Measurements from ENCODE around the gene STXBP1.

STXBP1 gene

GRCh38 chr9:127694890-127695720 is 83.0 kb downstream of the STXBP1 start:
- no peak for DNase-seq

- DNase-seq, result no peak
Measured at GRCh38 chr9:127697575-127697974, 85.5 kb downstream of the STXBP1 start.

- DNase-seq, result no peak
Measured at GRCh38 chr9:127698386-127698785, 86.3 kb downstream of the STXBP1 start.

GRCh38 chr9:127698985-127699670 is 87.1 kb downstream of the STXBP1 start:
- peak; percentile 99 for DNase-seq

GRCh38 chr9:127700140-127700539 is 88.1 kb downstream of the STXBP1 start:
- no peak for DNase-seq

GRCh38 chr9:127700594-127701255 is 88.6 kb downstream of the STXBP1 start:
- DNase-seq, result no peak

- DNase-seq, result no peak
Measured at GRCh38 chr9:127703289-127703946, 91.3 kb downstream of the STXBP1 start.

GRCh38 chr9:127705577-127706379 is 93.7 kb downstream of the STXBP1 start:
- DNase-seq, result no peak

GRCh38 chr9:127706836-127707241 is 94.8 kb downstream of the STXBP1 start, which contains the start of gene CFAP157:
TSS of gene CFAP157 (plus strand) at chr9:127706988. CDS start at chr9:127707032, 44 bp downstream.
- DNase-seq, result peak; percentile 76

GRCh38 chr9:127707766-127708165 is 95.7 kb downstream of the STXBP1 start:
- peak; percentile 83 for DNase-seq

- DNase-seq, result no peak
Measured at GRCh38 chr9:127708952-127709587, 97.0 kb downstream of the STXBP1 start.

GRCh38 chr9:127710204-127710783 is 98.2 kb downstream of the STXBP1 start:
- no peak for DNase-seq

GRCh38 chr9:127711226-127711701 is 99.2 kb downstream of the STXBP1 start:
- DNase-seq, result no peak

- DNase-seq, result no peak
Measured at GRCh38 chr9:127711831-127712274, 99.8 kb downstream of the STXBP1 start.

- no peak for DNase-seq
Measured at GRCh38 chr9:127712371-127712770, 100.3 kb downstream of the STXBP1 start.

- DNase-seq, result no peak
Measured at GRCh38 chr9:127712867-127713266, 100.8 kb downstream of the STXBP1 start.

GRCh38 chr9:127714020-127714750 is 102.1 kb downstream of the STXBP1 start:
- DNase-seq, result peak; percentile 42

GRCh38 chr9:127714951-127715469 is 102.9 kb downstream of the STXBP1 start:
- peak; percentile 53 for DNase-seq

GRCh38 chr9:127715470-127716337 is 103.6 kb downstream of the STXBP1 start, which contains the start of the genes PTRH1 and TTC16:
TSS of gene PTRH1 (minus strand) at chr9:127715663. CDS start at chr9:127715639, 24 bp downstream.
TSS of gene TTC16 (plus strand) at chr9:127716079. CDS start at chr9:127716146, 67 bp downstream.
- peak; percentile 98 for DNase-seq

Data from DMS53 (cell line).